NOMO-1 treated with dmso at 0.1 percent for 144 hours (cell line): ENCODE results near the gene TSPAN13.

Experiments used
- DNase-seq: peaks from one replicate; lab custom pipeline; 2025; ENCODE audit not compliant: unreplicated experiment; lab: John Stamatoyannopoulos, UW

Gene TSPAN13

DNA sequence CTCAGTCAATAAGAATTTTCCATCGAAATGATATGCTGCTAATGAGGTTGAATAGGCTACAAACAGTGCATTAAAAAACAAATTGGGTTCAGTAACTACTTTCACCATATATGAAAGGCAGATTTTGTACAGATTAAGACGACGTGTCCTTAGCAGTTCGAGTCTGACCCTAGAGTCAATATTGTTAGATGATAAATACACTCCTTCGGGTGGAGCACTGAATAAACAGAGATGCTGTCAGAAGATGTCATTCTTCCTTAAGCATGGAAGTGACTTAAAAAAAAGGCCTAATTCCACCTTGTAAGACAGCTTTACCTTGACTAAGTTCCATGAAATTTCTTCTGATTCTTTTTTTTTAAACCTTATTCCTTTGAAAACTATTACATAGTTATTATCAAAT, 57.0 kb downstream of the TSPAN13 start:
- DNase-seq: no peak

DNA sequence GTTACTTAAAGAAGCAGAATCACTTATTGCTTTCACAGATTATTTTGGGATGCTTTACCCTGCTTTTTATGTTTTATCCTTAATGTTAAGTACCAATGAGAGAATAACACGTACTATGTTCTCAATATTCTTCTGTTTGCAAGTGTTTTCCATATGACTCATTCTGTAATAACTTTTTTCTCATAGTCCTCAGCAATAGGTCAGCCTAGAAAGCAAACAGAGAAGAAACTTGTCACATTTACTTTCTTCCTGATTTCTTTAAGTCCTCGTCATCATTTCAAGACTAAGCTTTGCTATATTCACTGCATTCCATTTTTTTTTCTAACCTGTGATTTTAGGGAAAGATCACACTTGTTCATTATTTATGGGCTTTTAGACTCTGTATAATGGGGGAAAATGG, 58.0 kb downstream of the TSPAN13 start:
- DNase-seq: no peak

DNA sequence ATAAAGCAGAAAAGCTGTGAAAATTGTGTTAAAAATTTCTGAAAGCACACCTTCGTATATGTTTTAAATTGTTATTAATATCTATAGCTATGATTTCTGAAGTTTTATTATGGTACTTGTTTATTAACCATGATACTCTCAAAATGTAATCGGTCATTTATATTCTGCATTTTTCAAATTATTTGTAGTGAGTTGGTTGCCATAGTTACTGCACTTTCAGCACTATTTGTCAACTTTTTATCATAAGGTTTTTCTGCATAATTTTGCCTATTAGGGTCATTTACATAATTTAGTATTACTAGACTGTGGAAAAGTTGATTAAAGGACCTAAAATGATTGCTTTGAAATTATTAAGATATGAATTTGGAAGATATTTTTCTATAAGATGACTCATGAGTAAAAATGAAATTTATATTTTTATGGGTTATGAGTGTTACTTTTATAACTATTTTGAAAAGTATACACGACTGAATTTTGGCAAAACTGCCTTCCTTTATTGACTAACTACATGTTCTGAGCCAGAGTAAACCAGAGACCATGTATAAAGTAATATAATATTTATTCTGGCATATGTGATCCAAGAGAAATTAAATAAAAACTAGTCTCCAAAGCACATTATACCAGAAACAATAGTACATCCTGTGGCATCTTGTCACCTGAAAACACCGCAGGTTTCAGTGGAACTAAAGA, 59.1 kb downstream of the TSPAN13 start:
- no peak for DNase-seq

DNA sequence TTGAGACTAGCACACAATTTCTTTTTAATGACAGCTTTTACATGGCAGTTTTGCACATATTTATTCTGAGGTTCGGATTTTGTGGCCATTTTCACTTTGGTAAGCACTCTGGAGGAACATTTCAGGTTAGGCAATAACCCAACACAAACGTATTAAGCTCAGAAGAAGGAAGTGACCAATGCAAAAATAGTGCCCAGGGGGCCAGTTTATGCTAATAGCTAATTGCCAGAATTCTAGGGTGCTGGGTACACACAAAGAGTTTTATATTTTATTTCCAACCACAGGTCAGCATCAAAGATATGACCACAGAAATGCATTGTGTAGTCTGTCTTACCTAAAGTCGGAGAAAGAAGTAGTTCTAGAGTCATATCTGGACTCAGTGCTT, 59.7 kb downstream of the TSPAN13 start:
- DNase-seq: peak; percentile 53

DNA sequence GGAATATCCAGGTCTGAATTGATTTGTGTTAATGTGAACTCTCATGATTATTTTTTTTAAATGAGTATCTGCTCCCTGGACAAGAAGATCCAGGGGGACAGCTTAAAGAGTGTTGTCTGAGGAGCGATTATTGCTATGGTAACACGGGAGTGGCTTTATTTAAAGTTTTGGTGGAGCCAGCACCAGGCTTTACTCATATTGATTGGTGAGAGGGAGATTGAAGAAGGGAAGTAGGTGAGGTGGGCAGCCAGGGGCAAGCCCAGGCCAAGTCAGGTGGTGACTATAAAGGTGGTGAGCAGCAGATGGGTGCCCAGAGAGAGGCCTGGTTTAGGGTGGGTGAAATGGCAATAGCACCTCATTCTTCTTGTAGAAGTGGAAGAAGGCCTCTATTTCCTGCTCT, 61.4 kb downstream of the TSPAN13 start:
- no peak for DNase-seq

DNA sequence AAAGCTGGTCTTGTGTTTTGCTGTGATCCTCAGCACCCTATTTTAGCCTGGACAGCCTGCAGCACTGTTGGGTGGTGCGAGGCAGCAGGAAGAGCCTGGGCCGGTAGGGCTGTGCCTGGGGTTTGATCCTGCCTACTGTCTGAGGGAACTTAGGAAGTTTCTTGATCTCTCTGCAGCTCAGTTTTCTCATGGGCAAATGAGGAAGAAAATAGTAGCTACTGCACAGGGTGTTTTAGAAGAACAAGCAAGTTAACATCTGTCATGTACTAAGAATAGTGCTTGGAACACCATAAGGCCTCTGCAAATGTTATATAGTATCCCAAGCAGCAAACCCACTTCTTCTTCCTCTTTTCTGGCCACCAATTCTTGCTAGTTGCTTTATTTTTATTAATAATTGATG, 63.3 kb downstream of the TSPAN13 start:
- DNase-seq: peak; percentile 56

DNA sequence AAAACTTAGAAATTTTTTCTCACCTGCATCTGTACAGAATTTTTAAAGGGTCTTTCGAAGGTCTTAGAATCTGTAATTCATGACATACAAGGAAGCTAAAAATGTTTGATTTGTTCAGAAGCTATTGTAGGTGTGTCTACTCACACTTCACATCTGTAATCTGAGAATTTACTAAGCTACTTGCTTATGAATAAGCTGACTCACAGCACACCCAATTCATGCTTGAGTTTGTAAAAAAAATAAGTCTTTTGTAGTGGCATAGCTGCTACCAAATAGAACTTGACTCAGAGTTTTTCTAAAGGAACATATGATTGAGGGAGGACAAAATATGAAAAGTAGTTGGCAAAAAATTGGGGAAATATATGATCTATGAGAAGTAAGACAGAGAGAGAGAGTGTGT, 64.0 kb downstream of the TSPAN13 start:
- DNase-seq: no peak

DNA sequence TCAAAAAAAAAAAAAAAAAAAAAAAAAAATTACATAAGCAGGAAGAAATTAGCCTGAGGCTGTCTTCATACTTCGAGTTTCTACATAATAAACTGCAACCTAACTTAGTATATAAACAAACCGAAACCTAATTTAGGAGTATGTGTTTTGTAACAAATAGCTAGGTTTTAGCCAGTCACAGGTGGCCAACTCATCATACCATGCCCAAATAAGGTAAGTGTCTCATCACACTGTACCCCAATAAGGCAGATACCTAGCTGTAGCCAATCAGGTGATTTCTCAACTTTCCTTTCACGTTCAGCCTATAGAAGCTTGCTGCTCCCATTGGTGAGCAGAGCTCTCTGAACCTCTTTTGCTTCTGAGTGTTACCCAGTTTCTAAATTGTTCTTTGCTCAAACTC, 65.2 kb downstream of the TSPAN13 start:
- DNase-seq: no peak

DNA sequence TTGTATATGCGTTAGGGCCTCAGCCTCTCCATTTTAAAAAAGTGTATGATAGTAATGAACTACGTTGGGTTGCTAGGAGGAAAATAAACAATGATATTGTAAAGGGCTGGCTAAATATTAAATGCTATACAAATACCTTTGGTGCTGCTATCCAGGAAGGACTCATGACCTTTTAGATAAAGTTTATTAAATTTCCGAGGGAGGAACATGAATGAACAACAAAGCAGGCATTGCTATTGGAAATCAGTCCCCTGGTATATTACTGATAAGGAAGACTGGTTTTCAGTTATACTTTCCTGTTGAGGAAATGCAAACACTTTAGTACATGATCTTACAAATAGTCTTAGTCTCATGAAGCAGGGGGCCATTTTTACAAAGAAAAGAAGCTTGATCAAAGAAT, 68.5 kb downstream of the TSPAN13 start:
- DNase-seq: no peak

DNA sequence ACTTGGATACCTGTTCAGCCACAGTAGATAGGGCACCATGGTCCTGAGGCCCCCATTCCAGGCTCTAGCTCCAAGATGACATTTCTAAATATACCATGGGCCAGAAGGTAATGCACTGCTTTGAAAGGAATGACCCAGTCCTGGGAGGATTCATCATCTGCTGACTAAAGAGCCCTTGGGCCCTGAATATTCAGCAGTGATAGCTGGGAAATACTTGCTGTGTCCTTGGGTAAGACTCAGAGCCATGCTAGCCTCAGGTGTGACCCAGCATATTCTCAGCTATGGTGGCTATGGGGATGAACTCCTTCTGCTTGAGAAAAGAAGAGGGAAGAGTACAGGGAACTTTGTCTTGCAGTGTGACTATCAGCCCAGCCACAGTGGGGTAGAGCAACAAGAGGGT, 72.5 kb downstream of the TSPAN13 start:
- no peak for DNase-seq

DNA sequence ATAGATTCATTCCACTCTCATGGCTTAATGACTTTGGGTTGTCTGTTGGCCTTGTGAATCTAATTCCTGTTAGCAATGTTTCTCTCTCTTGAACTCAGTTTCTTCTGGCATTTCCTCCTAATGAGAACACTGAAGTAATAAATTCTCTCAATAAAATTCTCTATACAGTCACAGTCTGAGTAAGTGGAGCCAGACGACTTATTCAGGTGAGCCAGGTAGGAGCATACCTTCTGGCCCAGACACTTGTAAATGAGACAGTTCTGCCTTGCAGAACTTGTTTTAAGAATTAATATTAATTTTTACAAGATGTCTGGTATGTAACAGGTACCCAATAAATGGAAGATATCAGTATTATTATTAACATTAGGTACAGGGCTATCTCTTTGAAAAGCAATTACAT, 79.8 kb downstream of the TSPAN13 start:
- DNase-seq: no peak
